22Rv1 (cell line): ENCODE results near the gene COL4A5.

Experiments used
- CTCF ChIP-seq: fragments of 450-650 bp; IDR thresholded peaks from 2 replicates; pipeline ENCODE4 v1.5.1; 2017; ENCODE audit warnings: mild to moderate bottlenecking
- ZFX ChIP-seq: fragments of 450-650 bp; IDR thresholded peaks from 2 replicates; pipeline ENCODE4 v1.6.1; 2017; ENCODE audit warnings: antibody characterized with exemption, borderline replicate concordance

GRCh38 chrX:108494406-108495090 lies 54.9 kb downstream of the COL4A5 start:
- TF ChIP-seq CTCF (no peak), ZFX (no peak)
